Stimulated activated CD8-positive, alpha-beta memory T cell treated with anti-CD3 and anti-CD28 coated beads, Interleukin-4, amount 100 ng/mL, for 4 hours (primary cell): ENCODE measurements around the gene PEAK1.

ENCODE experiments used
- DNase-seq, 2 donors: peaks; one replicate each; pipeline ENCODE4 v3.0.0-alpha.2; 2020; ENCODE audit warnings: low read depth in 2 of 2, low spot score in 1 of 2

Gene PEAK1

DNA sequence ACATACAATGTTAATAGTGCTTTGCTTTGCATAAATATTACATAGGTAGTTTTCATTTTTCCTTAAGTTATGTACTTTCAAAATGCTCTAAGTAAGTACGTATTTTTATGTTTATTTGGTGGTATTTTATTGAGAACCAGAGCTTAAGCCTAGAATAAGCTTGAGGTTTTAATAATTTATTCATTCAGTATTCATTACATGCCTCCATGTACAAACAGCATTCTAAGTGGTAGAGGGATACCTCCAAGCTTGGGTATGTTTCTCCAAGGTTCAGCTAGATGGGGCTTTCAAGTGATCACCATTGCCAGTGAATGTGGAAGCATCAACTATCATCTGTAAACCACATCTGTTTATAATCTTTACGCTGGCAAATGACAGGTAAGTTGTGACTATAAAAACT is 52.3 kb downstream of the PEAK1 start:
- no peak for DNase-seq

- no peak for DNase-seq
Measured at GRCh38 chr15:77361456-77361855, 58.4 kb downstream of the PEAK1 start.

DNA sequence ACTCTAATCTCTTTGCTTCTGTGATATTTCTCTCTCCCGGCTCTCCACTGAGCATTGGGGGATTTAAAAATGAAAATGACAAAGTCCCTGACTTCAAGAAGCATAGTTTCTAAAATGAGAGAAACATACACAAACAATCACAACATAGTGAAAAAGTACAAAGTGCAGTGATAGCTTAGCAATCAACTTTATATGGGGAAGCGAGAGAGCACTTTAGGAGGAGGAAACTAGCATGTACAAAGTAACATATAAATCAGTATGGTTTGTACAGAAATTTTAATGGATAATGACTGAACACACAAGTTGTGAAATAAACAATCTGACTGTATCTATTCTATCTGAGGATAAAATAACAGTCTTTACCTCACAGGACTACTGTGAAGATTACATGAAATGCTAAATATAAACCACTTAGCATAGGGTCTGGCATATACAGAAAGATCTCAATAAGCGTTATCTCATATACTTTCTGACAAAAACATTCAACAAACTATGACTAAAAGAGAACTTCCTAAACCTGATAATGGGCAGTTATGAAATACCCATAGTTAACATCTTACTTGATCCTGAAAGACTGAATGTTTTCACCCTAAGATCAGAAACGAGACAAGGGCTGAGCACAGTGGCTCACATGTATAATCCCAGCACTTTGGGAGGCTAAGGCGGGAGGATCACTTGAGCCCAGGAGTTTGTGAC is 61.2 kb downstream of the PEAK1 start:
- DNase-seq = no peak

- no peak for DNase-seq
Measured at GRCh38 chr15:77356305-77356704, 63.6 kb downstream of the PEAK1 start.

DNA sequence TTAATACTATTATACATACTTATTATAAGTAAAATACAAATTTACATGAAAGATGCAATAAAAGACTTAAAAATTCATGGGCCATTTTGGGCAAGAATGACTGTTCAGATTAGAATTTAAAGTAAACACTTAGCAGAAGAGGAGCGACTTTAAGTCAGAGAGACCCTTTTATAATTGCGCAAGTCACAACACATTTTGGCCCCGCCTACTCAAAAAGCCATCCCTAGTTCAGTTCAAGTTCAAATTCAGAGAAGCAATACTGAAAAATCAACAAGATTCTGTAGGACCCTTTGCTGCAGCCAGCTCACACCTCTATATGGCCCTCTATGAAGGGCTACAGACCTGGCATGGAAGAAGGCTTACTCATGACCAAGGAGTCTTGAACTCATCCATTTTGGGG is 64.6 kb downstream of the PEAK1 start:
- no peak for DNase-seq

DNA sequence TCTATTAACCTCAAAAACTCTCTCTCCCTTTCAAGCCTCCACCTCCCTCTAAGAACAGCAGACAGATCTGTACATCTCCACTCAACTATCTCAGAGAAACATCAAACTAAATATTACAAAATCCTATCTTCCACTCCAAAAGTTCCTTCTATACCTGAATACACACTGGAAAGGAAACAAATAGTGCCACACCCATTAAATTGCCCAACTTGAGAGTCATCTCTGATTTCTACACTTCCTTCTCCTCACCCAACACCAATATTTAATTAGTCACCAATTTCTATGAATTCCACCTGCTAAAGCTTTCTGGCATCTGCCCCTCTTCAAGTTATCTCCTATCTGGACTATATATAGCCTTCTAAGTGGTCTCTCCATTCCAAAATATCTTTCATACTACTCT is 65.8 kb downstream of the PEAK1 start:
- DNase-seq = no peak

GRCh38 chr15:77352887-77353286 is 67.0 kb downstream of the PEAK1 start:
- no peak for DNase-seq

DNA sequence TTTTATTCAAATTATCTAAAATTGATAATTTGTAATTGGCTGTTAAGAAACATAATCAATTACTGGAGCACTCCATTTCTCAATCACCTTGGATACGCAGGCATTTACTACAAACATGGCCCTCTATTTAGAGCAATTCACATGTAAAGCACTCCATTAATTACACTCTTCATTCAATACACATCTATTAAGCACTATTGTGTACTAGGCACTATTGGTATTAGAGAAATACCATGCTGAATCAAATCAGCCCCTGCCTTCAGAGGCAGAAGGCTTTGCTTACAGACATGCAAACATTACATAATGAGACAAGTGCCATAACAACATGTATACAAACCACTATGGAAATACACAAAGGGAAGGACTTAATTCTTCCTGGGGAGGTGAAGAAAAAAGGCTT is 69.1 kb downstream of the PEAK1 start:
- DNase-seq = no peak

- no peak for DNase-seq
Measured at GRCh38 chr15:77349666-77350065, 70.2 kb downstream of the PEAK1 start.

- DNase-seq = no peak
Measured at GRCh38 chr15:77348511-77348910, 71.4 kb downstream of the PEAK1 start.

- DNase-seq = no peak
Measured at GRCh38 chr15:77347197-77347596, 72.7 kb downstream of the PEAK1 start.

DNA sequence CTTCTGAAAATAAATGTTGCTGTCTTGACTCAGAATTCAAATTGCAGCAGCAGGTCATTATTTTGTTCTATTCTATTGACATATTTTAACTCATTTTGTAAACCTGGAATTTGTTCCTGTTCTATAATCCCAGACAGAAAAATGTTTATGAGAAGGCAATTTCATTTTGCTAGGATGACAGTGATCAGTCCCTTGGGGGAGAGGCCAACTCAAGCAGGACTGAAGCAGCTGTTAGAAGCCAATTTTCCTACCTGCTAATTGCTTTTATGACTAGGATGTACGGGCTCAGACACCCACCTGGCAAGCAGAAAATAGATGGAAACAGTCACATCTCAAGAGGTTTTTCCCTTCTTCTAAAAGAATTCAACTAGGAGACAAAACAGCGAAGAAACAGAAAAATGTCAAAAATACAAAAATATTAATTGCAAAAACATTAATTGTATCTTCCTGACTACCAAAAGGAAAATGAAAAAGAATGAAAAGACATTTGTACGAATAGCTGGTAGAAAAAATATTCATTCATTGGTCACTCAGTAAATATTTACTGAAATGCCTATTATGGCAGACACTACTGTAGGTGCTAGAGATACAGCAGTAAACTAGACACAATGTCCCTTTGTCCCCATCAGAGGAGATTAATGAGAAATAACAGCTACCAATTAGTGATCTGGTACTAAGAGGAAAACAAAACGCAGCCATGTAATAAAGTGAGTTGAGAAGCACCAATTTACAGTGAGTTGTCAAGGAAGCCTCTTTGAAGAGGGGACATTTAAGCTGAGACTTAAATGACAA is 73.5 kb downstream of the PEAK1 start:
- DNase-seq = no peak

GRCh38 chr15:77342807-77343206 is 77.1 kb downstream of the PEAK1 start:
- DNase-seq = no peak

DNA sequence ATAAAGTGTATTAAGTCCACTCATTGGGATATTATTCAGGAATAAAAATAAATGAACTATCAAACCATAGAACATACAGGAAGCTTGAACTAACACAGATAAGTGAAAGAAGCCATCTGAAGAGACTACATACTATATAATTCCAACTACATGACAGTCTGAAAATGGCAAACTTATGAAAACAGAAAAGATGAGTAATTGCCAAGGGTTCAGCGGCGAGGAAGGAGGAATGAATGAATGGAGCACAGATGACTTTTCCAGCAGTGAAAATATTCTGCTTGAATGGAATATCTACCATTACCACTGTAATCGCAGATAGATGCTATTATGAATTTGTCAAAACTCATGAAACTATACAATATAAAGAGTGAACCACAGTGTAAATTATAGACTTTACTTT is 79.7 kb downstream of the PEAK1 start:
- no peak for DNase-seq

DNA sequence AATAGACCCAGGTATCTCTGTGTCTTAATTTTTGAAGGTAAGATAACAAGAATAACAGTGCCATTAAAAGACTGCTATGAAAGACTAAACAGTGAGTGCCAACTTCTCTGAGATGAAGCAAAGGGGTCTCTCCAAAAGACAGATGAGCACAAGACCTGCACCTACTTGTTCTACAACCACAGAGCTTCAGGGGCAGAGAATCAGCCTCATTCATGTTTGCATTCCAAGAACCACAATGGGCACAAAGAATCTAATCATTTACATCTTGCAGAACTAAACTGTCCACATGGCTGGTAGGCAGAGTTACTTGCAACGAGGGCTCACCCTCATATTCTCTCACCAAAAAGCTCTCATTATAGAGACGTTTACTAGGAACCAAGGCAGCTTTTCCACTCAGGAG is 83.9 kb downstream of the PEAK1 start:
- no peak for DNase-seq

- DNase-seq = no peak
Measured at GRCh38 chr15:77335298-77335697, 84.6 kb downstream of the PEAK1 start.

DNA sequence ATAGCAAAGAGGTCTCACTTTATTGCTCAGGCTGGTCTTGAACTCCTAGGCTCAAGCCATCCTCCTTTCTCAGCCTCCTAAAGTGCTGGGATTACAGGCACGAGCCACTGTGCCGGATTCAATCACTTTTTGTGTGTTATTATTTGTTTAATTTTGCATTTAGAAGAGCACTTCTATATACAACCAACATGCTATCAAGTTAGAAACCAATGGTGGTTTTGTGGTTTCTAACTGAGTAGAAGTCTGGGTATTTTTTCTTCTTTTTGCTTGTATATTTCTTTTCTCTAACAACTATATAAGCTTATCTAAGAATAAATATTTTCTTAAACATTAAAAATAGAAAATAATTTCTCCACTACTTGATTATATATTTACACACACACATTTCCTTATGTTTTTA is 86.7 kb downstream of the PEAK1 start:
- DNase-seq = no peak

GRCh38 chr15:77329202-77329601 is 90.7 kb downstream of the PEAK1 start:
- DNase-seq = no peak

DNA sequence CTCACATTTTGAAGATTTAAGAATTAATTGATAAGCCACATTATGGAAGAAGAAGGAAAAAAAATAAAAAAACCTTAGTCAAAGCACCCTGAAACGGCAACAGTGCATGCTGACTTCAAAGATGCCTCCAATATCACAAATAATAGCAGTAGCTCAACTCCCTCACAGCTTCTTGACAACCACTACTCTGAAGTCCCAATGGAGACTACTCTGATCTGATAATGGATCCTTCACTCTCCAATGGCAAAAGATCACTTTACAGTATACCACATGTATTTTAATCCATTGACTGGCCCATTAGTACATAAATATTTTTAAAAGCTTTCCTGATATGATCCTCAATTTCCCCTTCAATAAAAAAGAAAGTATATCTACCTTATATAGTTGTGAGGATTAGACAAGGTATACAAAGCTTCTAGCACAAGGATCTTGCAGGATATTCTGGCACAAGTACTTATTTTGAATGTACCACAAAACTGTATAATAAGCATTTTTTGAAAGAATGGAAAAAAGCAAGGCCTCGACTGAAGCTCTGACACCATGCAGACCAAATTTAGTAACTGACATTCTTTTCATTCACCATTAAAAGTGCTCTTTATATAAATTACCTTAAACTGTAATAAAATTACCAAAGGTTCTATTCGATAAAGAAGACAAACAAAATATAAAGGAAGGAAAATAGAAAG is 91.9 kb downstream of the PEAK1 start:
- DNase-seq = no peak

- no peak for DNase-seq
Measured at GRCh38 chr15:77327168-77327567, 92.7 kb downstream of the PEAK1 start.

DNA sequence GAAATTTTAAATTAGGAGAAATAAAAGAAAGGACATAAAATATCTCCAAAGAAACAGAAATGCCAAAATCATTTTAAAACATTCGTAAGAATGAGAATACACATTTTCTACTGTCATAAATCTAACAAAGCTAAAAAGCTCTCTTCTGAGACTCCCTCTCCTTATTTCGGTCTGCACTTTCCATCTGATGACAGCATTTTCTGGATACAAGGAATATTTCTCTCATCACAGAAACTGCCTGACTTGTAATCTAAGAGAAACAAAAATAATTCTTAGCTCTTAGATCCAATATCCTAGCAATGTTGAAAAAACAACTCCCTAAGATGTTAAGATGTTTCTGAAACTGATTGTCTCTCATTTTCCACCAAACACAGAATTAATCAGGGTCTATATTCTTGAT is 93.5 kb downstream of the PEAK1 start:
- no peak for DNase-seq

GRCh38 chr15:77312523-77312922 is 107.4 kb downstream of the PEAK1 start:
- no peak for DNase-seq
